ENCODE data around the gene SSTR5.

SSTR5 gene

GRCh38 chr16:1054660-1055556, 17.6 kb upstream of the SSTR5 start:
- no peak for DNase-seq (ENCODE audit: low read depth)

GRCh38 chr16:1055557-1055924, 17.0 kb upstream of the SSTR5 start:
- no peak for DNase-seq (ENCODE audit: low read depth)

- DNase-seq (ENCODE audit: low read depth), result no peak
Measured at GRCh38 chr16:1056196-1056595, 16.4 kb upstream of the SSTR5 start.

- DNase-seq (ENCODE audit: low read depth), result no peak
Measured at GRCh38 chr16:1057252-1057932, 15.2 kb upstream of the SSTR5 start.

- DNase-seq (ENCODE audit: low read depth), result no peak
Measured at GRCh38 chr16:1058216-1058615, 14.3 kb upstream of the SSTR5 start.

GRCh38 chr16:1059310-1059709, 13.2 kb upstream of the SSTR5 start:
- DNase-seq (ENCODE audit: low read depth), result no peak

- DNase-seq (ENCODE audit: low read depth), result no peak
Measured at GRCh38 chr16:1060416-1061340, 11.9 kb upstream of the SSTR5 start.

GRCh38 chr16:1061769-1062505, 10.6 kb upstream of the SSTR5 start:
- DNase-seq (ENCODE audit: low read depth), result no peak

GRCh38 chr16:1062895-1063294, 9.7 kb upstream of the SSTR5 start:
- no peak for DNase-seq (ENCODE audit: low read depth)

GRCh38 chr16:1063728-1064127, 8.8 kb upstream of the SSTR5 start:
- no peak for DNase-seq (ENCODE audit: low read depth)

GRCh38 chr16:1065469-1066128, 6.9 kb upstream of the SSTR5 start:
- DNase-seq (ENCODE audit: low read depth), result no peak

GRCh38 chr16:1066584-1067172, 5.9 kb upstream of the SSTR5 start:
- no peak for DNase-seq (ENCODE audit: low read depth)

GRCh38 chr16:1067629-1068028, 4.9 kb upstream of the SSTR5 start:
- DNase-seq (ENCODE audit: low read depth), result no peak

- no peak for DNase-seq (ENCODE audit: low read depth)
Measured at GRCh38 chr16:1068451-1068850, 4.1 kb upstream of the SSTR5 start.

- DNase-seq (ENCODE audit: low read depth), result no peak
Measured at GRCh38 chr16:1069154-1069553, 3.4 kb upstream of the SSTR5 start.

GRCh38 chr16:1070084-1070863, 2.3 kb upstream of the SSTR5 start:
- no peak for DNase-seq (ENCODE audit: low read depth)

GRCh38 chr16:1070864-1071408, 1.6 kb upstream of the SSTR5 start:
- no peak for DNase-seq (ENCODE audit: low read depth)

GRCh38 chr16:1071561-1072225, 854 bp upstream of the SSTR5 start:
- DNase-seq (ENCODE audit: low read depth), result no peak

- no peak for DNase-seq (ENCODE audit: low read depth)
Measured at GRCh38 chr16:1073262-1073558, 663 bp downstream of the SSTR5 start.
